ENCODE measurements around the gene AFM.
"Not testable (repeated sequence)": the region's sequence is repeated elsewhere in the genome, so short reads cannot be mapped to it uniquely, and the experiment has no call there.

The AFM gene

GRCh38 chr4:73518340-73518739 lies 36.8 kb downstream of the AFM start:
- no peak for DNase-seq

DNA sequence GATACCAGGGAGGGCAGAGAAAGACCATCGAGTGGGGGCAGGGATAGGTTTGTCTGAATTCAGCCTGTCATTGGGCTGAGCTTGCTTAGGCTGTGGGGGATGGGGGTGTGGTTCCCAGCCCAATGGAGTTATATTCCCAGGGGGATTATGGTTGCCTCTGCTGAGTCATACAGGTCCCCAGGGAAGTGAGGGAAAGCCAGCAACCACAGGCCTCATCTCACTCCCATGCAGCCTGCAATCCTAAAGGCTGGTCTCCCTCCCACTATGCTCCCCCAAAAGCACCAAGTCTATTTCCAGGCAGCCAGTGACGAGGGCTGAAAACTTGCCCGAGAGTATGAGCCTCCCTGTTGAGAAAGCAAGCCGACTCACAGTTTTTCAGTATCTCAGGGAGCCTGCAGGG lies 39.3 kb downstream of the AFM start:
- DNase-seq = no peak

DNA sequence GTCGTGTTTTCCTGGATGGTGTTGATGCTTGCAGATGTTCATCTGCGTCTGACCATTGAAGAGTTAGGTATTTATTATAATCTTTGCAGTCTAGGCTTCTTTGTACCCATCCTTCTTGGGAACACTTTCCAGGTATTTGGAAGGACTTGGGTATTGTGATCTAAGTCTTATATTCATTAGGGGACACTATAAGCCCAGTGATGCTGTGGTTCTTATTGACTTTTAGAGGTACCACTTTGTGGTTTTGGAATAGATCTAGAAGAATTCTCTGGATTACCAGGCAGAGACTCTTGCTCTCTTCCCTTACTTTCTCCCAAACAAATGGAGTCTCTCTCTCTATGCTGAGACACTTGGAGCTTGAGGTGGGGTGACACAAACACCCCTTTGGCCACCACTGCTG lies 41.6 kb downstream of the AFM start:
- no peak for DNase-seq

- no peak for DNase-seq
Observed at GRCh38 chr4:73525611-73526010, 44.1 kb downstream of the AFM start.

GRCh38 chr4:73527196-73527595 lies 45.7 kb downstream of the AFM start:
- no peak for DNase-seq

DNA sequence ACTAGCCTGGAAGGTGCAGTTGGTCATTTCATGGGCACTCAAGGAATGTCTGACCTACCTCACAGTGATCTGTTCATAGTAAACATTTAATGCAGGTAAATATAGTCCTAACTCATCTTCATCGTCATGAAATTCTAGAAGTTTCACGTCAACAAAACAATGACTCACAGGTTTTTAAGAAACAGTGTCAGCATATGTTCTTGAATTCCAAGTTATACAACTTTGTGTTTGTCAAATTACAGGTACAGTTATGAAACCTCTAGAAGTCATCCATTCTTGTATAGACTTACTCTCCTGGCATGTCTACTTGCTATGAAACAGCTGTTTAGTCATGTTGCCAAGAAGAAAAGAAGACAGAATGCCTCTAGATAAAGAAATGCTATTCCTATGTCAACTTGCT lies 46.6 kb downstream of the AFM start:
- DNase-seq = no peak

GRCh38 chr4:73533515-73534422 lies 52.2 kb downstream of the AFM start:
- DNase-seq = no peak

DNA sequence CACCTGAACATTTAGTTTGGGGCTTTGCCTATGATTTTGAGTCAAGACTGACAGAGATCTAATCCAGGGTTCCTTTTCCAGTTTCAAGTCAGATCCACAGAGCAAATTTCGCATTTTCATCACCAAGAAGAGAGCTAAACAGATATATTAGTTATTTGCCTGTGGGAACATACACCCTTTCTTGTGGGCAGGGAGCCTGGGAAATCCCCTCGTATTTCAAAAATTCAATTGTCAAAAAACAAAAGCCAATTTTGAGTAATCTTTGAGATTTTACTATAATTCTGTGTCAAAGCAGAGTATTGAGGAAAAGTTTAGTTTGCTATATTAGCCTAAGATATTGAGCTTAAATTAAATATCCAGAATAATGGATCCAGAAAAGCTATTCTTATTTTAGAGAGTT lies 56.6 kb downstream of the AFM start:
- DNase-seq = no peak

DNA sequence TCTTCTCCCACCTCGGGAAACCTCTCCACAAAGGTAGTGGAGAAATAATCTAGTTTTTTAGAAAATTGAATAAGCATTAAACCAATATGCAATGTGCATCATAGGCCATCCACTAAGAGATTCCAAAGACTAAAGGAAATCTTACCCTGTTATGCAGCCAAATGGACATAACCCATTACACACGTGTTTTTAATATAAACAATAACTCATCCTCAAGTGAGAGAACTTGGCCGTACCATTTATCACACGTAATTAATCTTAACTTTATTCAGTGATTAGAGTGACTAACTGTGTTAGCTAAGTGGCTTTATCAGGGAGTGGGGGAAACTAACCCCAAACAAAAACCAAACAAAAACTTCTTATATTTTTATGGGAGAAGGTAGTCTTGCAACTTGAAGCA lies 57.8 kb downstream of the AFM start:
- no peak for DNase-seq

DNA sequence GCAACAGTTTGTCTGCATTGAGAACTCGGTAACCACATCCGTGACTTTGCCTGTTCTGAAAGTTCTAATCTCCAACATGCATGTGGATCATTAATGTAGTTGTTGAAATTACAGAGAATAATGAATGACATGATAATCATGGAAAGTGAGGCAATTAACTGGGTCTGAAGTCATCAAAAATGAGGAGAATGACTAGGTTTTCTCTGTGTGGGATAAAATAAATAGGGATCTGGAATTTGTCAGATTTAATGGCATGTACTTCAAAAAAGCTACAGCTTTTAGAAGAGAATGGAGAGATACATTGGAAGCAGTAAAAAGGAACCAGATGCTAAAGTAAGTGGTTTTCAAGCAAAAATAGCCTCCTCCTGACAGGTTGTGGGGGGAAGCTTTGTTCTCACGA lies 59.3 kb downstream of the AFM start:
- DNase-seq = no peak

DNA sequence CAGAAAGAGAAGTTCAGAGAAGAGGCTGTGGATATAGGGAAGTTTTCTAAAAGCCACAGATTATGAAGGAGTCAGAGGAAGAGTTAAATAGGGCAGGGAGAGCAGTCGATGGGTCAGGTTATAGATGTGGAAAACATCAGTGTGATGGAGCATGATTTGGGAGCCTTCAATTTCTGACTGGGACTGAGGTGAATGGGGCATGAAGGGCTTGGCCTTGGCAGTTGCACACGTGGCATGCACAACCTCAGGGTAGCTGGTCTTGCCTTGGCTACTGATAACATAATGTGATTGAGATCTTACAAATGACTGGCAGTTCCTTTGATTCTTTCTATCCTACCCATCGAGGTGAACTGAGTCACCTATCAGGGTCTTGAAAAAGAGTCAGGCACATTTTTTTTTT lies 59.7 kb downstream of the AFM start:
- no peak for DNase-seq

GRCh38 chr4:73544620-73545019 lies 63.1 kb downstream of the AFM start:
- DNase-seq = no peak

DNA sequence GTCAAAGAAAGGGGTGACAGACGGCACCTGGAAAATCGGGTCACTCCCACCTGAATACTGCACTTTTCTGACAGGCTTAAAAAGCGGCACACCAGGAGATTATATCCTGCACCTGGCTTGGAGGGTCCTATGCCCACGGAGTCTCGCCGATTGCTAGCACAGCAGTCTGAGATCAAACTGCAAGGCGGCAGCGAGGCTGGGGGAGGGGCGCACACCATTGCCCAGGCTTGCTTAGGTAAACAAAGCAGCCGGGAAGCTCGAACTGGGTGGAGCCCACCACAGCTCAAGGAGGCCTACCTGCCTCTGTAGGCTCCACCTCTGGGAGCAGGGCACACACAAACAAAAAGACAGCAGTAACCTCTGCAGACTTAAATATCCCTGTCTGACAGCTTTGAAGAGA lies 69.3 kb downstream of the AFM start:
- not testable (repeated sequence) for DNase-seq

All from CD4-positive, alpha-beta T cell treated with Interleukin-15 for 1 hour (primary cell).